GM18873 (cell line): Measurements from ENCODE around the gene ATP5F1D.

Experiments used
- ATAC-seq: cut with Tn5 transposase; IDR thresholded peaks from one replicate; pipeline ENCODE4 v1.9.1; 2021; ENCODE audit warnings: mild to moderate bottlenecking, moderate library complexity, moderate number of reproducible peaks; ENCODE audit not compliant: unreplicated experiment, low FRiP score

ATP5F1D gene

GRCh38 chr19:1256646-1257474 is 15.3 kb downstream of the ATP5F1D start:
- ATAC-seq = no peak

- no peak for ATAC-seq
Observed at GRCh38 chr19:1257475-1258162, 16.1 kb downstream of the ATP5F1D start.

GRCh38 chr19:1258163-1258492 is 16.6 kb downstream of the ATP5F1D start:
- ATAC-seq = no peak

- no peak for ATAC-seq
Observed at GRCh38 chr19:1258707-1259205, 17.2 kb downstream of the ATP5F1D start.

GRCh38 chr19:1259206-1259875 is 17.8 kb downstream of the ATP5F1D start:
- peak; percentile 27 for ATAC-seq

- ATAC-seq = peak; percentile 12
Observed at GRCh38 chr19:1259876-1260748, 18.6 kb downstream of the ATP5F1D start.

GRCh38 chr19:1260749-1261537 is 19.4 kb downstream of the ATP5F1D start:
- peak; percentile 36 for ATAC-seq

- ATAC-seq = no peak
Observed at GRCh38 chr19:1261538-1261797, 19.9 kb downstream of the ATP5F1D start.

GRCh38 chr19:1261798-1262622 is 20.5 kb downstream of the ATP5F1D start:
- ATAC-seq = no peak

- no peak for ATAC-seq
Observed at GRCh38 chr19:1262623-1263123, 21.1 kb downstream of the ATP5F1D start.

- ATAC-seq = no peak
Observed at GRCh38 chr19:1263188-1263587, 21.6 kb downstream of the ATP5F1D start.

GRCh38 chr19:1264801-1265614 is 23.5 kb downstream of the ATP5F1D start:
- no peak for ATAC-seq

- no peak for ATAC-seq
Observed at GRCh38 chr19:1265615-1266128, 24.1 kb downstream of the ATP5F1D start.

- peak; percentile 24 for ATAC-seq
Observed at GRCh38 chr19:1266129-1266915, 24.8 kb downstream of the ATP5F1D start.

GRCh38 chr19:1266916-1267476 is 25.4 kb downstream of the ATP5F1D start:
- no peak for ATAC-seq

GRCh38 chr19:1267477-1268225 is 26.1 kb downstream of the ATP5F1D start:
- ATAC-seq = no peak
